ENCODE measurements around the gene PDZK1IP1.
"Not testable (repeated sequence)": the region's sequence is repeated elsewhere in the genome, so short reads cannot be mapped to it uniquely, and the experiment has no call there.

PDZK1IP1 gene

DNA sequence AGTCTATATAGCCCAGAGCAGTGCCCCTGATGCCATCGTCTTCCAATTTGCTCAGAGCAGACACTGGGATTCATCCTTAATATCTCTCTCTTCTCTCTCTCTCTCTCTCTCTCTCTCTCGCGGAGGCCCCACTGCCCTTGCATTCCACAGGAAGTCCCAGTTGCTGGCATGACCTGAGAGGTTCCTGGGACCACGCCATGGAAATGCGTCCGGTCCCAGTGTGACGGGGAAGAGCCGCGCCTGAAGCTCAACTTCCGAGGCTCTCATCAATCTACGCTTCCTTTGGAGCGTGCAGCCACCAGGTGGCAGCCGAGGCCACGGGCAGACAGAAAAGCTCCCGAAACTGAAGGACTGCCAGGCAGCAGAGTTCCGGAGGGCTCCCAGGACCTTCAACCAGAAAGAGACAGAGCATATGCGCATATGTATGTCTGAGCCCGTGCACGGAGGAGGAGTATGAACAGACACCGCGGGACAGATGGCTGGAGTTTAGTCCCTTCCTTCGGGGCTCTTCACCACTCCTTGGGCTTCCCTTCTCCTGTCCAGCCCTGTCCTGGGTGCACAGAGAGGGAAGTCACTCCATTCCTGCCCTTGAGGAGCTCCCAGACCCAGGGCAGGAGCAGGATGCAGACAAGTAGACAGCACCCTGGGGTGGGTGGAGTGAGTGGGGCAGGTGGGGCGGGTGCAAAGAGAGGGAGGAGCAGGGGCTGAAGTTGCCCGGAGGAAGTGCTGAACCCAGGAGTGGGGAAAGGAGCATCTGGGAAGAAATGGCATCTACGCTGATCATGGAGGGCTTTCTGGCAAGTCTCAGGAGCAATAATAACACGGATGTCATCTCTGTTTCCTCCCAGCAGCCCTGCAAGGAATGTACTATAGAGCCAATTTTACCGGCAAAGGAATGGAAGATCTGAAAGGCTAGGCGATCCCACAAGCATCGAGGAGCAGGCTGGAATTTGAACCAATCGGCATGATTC lies 10.5 kb downstream of the PDZK1IP1 start:
- peak; percentile 83 for DNase-seq

DNA sequence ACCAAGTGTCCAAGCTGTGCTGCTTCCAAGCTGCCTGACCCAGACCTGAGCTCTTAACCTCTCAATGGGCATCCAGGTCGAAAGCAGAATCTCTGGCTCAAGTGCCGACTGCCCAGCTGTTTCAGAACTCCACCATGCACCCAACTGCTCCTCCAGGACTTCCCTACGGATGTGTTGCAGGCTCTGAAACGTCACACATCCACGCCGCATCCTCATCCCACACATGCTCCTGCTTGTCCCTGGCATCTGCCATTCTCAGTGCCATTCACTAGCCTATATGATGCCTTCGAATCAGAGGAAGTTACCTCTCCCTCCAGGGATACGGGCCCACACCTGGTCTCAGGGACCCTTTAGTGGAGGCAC lies 11.2 kb downstream of the PDZK1IP1 start:
- no peak for DNase-seq

DNA sequence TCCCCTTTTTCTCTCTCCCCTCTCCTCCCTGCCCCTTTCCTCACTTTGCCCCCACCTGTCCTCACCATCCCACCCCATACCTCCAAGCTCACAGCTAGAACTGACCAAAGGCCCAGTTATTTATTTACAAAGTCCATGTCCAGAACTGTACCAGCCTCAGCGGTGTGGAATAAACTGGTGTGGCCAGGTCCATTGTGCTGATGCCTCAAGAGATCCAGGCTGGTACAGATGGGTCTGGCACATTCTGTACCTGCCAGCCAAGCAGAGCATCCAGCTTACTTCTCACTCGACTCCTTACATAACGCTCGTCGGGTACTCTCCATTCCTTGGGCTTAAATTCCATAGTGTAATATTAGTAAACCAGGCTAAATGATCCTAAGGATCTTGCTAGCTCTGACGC lies 11.8 kb downstream of the PDZK1IP1 start:
- DNase-seq, result no peak

- peak in 1 of 2 experiments; percentile 54 for DNase-seq
Observed at GRCh38 chr1:47175227-47175934, 14.5 kb downstream of the PDZK1IP1 start.

- DNase-seq, result no peak
Observed at GRCh38 chr1:47174656-47175020, 15.2 kb downstream of the PDZK1IP1 start.

DNA sequence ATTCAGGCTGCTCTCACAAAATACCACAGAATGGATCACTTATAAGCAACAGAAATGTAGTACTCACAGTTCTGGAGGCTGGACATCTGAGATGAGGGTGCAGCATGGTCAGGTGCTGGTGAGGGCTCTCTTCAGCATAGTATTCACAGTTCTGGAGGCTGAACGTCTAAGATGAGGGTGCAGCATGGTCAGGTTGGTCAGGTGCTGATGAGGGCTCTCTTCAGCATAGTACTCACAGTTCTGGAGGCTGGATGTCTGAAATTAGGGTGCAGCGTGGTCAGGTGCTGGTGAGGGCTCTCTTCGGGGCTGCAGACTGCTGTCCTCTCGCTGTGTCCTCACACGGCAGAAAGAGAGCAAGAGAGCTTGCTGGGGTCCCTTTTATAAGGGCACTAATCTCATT lies 17.1 kb downstream of the PDZK1IP1 start:
- no peak for DNase-seq

DNA sequence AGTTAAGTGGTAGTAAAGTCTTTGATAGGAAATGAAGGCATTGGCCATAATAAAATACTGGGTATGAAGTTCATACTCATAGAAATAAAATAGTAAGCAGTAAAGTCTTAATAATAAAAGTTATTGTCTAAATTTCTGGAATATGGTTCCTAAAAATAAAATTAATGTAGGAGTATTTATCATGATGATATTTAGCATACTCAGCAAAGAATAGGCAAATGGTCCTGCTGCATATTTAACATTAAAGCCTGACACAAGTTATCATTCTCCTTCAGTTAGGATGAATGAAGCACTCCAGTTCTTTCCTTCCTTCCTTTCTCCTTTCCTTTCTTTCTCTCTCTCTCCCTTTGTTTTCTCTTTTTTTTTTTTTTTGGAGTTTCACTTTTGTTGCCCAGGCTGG lies 25.3 kb downstream of the PDZK1IP1 start:
- DNase-seq, result no peak

DNA sequence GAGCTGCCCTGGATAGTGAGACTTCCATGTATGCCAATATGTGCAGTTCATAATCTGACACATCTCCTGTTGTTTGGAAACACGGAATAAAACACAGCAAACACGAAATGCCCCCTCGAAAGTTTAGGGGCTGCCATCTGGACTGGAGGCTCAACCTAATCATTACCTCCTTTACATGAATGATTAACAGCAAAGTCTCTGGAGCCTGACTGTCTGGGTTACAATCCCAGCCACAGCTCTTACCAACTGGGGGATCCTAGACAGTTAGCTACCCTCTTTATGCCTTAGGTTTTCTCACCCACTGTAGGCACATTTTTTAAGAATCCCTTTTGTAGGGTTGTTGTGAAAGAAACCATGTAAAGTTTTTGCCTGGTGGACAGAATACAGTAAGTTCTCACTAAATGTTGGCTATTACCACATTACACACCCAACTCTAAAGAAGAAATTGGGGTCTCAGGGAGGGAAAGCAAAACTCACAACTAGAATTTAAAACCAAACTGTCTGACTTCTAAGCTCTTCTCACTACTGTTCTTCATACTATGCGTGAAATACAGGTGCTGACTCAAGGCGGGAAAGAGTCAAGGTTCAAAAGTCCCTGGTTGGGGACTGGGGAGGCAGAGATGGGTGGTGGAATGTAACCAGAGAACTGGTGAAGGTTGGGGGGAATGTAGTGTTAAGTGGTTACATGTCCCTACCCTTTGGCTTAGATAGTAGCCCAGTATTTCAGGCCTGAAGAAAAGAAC lies 28.4 kb downstream of the PDZK1IP1 start:
- no peak for DNase-seq

DNA sequence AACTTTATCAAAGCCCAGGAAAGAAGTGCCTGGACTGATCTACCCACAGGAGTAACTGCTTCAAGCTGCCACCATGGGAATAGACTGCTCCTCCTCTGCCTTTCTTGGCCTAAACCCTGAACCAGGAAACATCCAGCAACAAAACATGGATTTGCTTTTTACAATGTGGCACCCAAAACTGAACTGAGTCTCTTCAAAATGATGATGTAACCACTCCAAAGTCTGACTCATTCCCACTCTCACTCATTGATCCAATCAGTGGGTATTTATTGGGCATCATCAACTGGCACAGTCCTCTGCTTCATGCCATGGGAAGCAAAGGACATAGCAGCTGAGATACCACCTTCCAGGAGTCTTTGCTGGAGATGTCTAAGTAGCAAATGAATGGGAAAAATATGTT lies 29.1 kb downstream of the PDZK1IP1 start:
- DNase-seq, result no peak

DNA sequence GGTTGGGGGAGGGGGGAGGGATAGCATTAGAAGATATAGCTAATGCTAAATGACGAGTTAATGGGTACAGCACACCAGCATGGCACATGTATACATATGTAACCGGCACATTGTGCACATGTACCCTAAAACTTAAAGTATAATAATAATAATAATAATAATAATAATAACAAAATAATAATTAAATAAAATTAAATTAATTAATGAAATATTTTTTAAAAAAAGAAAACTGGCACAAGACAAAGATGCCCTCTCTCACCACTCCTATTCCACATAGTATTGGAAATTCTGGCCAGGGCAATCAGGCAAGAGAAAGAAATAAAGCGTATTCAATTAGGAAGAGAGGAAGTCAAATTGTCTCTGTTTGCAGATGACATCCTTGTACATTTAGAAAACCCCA lies 31.9 kb downstream of the PDZK1IP1 start:
- not testable (repeated sequence) for DNase-seq

DNA sequence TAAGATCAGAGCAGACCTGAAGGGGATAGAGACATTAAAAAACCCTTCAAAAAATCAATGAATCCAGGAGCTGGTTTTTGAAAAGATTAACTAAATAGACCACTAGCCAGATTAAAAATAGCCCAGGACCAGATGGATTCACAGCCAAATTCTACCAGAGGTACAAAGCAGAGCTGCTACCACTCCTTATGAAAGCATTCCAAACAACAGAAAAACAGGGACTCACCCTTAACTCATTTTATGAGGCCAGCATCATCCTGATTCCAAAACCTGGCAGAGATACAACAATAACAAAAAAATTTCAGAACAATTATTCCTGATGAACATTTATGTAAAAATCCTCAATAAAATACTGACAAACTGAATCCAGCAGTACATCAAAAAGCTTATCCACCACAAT lies 33.4 kb downstream of the PDZK1IP1 start:
- DNase-seq, result not testable (repeated sequence)

DNA sequence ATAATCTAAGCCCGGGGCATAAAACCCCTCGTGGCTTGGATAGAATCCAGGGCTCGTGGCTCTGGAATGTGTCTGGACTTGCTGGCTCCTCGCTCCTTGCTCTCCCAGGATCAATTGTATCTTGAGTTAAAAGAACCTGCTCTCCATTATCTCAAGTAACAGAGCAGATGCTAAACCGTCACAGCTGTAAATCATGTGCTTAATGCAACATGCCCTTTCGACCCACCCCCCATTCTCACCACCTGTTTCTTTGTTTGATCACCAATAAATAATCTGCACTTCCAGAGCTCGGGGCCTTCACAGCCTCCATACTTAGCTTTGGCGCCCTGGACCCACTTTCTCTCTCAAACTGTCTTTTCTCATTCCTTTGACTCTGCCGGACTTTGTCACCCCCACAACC lies 40.7 kb downstream of the PDZK1IP1 start:
- not testable (repeated sequence) for DNase-seq

GRCh38 chr1:47147047-47147785 lies 42.6 kb downstream of the PDZK1IP1 start:
- no peak for DNase-seq

DNA sequence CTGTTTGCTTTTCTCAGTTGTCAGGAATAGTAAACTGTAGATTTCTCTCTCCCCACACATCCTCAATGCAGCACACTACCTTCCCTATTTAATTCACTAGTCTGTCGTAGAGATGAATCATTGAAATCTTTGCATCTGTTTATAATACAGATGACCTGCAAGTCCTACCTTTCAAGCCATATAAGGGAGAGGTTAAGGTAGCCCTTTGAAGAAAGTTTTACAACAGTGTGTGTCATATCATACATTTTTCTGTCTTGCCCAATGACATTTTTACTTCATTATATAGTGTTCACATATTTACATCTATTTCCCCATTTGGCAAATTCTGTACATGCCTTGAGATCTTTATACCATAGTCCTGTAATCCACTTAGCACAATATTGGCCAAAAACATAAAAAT lies 43.3 kb downstream of the PDZK1IP1 start:
- DNase-seq, result not testable (repeated sequence)

- not testable (repeated sequence) for DNase-seq
Observed at GRCh38 chr1:47143654-47144053, 46.2 kb downstream of the PDZK1IP1 start.

DNA sequence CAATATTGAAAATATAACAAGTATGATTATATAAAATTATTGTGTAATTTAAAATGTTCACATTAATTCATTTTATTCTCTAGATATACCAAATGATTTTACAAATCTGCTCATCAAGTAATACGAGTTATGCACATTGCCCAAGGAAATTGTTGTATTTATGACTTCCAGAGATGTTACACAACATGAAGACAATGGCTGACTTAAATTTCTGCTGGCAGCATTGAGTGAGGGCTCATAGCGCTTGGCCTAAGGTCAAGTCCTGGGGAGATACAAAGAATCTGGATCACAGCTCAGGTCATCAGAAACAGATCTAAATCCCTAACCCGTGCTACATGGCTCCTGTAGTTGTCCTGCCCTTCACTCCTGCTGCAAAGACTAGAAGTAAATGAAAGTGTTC lies 49.5 kb downstream of the PDZK1IP1 start:
- not testable (repeated sequence) for DNase-seq

DNA sequence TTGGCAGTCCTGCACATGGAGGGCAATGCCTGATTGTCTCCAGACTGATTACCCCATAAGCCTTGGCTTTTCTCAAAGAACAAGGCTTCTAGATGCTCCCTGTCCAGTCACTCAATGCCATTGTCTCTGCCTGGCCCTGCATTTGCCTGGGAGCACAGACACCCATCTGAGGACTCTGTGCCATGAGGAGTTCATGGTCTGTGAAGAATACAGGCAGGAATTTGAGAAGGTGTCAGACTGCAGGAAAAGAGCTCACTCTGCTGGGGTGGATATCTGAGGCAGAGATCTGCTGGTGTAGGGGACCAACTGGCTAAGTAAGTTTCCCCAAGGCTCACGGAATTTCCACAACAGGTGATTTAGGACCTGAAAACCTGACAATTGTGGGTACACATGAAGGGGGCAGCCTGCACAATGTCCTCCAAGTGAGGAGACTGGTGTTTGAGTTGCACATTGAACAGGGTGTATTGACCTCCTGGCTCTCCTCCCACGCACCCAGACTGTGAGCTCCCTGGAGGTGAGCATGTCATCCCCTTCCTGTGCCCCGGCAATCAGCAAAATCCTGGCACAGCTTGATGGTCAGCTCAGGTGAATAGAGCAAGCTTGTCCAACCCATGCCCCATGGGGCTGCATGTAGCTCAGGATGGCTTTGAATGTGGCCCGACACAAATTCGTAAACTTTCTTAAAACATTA lies 51.8 kb downstream of the PDZK1IP1 start:
- DNase-seq, result no peak

DNA sequence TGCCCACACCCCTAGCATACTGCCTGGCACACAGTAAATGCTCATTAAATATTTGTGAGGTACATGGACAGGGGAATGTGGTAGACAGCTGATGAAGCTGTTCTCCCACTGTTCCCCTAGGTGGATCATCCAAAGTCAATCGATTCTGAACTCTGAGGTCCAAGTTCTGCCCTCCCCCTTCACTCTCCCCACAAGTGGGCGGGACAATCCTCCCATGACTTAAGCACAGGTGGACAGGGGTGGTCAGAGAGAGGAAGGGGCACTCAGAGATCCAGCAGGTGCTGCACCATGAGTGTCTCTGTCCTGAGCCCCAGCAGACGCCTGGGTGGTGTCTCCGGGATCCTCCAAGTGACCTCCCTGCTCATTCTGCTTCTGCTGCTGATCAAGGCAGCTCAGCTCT lies 52.6 kb downstream of the PDZK1IP1 start, which contains the start of gene CYP4A22:
Gene CYP4A22, plus strand, starts transcription at position 244 of the 400 bp plus-strand sequence. Its CDS starts 45 bp downstream, at position 289.
- DNase-seq, result no peak

All from SHP77 (cell line).